ENCODE data around the gene CLCA2. TPM values are rescaled to one million over a fixed set of nuclear protein-coding genes. Genes with fewer than 3 reads are reported as not detected.

The CLCA2 gene
- not detected in 2 replicates for total RNA-seq

- Histone ChIP-seq H3K4me3 (ENCODE audit: low read depth, low read length) (no peak within 1 kb of the TSS), H3K36me3 (ENCODE audit: control insufficient read depth, insufficient read depth, low read length) (no peaks in the 10 kb centered on the region), H3K27me3 (ENCODE audit: control insufficient read depth, insufficient read depth, low read length) (no peaks in the 10 kb centered on the region)
- TF ChIP-seq CTCF (IDR thresholded peaks at IDR 0.05; ENCODE audit: insufficient read depth, low read length, poor library complexity, severe bottlenecking), result no peak
- DNase-seq (ENCODE audit: low read depth), result no peak
These were observed at the start of gene CLCA2 for GRCh38 chr1:86423873-86424272. CLCA2 (plus strand) TSS chr1:86424171; CDS start chr1:86424248, 77 bp downstream.

- no peak for TF ChIP-seq CTCF (IDR thresholded peaks at IDR 0.05; ENCODE audit: insufficient read depth, low read length, poor library complexity, severe bottlenecking)
- Histone ChIP-seq H3K36me3 (ENCODE audit: control insufficient read depth, insufficient read depth, low read length) (peaks cover 2% of the 10 kb centered on the region), H3K27me3 (ENCODE audit: control insufficient read depth, insufficient read depth, low read length) (no peaks in the 10 kb centered on the region), H3K4me3 (ENCODE audit: low read depth, low read length) (no peak overlapping the region)
- no peak for DNase-seq (ENCODE audit: low read depth)
These were observed 48.3 kb upstream of the CLCA2 start for GRCh38 chr1:86375688-86376087.

- Histone ChIP-seq H3K4me3 (ENCODE audit: low read depth, low read length) (no peak overlapping the region), H3K27me3 (ENCODE audit: control insufficient read depth, insufficient read depth, low read length) (no peaks in the 10 kb centered on the region), H3K36me3 (ENCODE audit: control insufficient read depth, insufficient read depth, low read length) (peaks cover 2% of the 10 kb centered on the region)
- no peak for DNase-seq (ENCODE audit: low read depth)
- TF ChIP-seq CTCF (IDR thresholded peaks at IDR 0.05; ENCODE audit: insufficient read depth, low read length, poor library complexity, severe bottlenecking), result no peak
These were observed 46.6 kb upstream of the CLCA2 start for GRCh38 chr1:86377341-86377740.

GRCh38 chr1:86378813-86379212, 45.2 kb upstream of the CLCA2 start:
- H3K36me3 ChIP-seq (ENCODE audit: control insufficient read depth, insufficient read depth, low read length), result peaks cover 2% of the 10 kb centered on the region
- no peak for DNase-seq (ENCODE audit: low read depth)
- H3K27me3 ChIP-seq (ENCODE audit: control insufficient read depth, insufficient read depth, low read length), result no peaks in the 10 kb centered on the region
- TF ChIP-seq CTCF (IDR thresholded peaks at IDR 0.05; ENCODE audit: insufficient read depth, low read length, poor library complexity, severe bottlenecking), result no peak
- H3K4me3 ChIP-seq (ENCODE audit: low read depth, low read length), result no peak overlapping the region

- Histone ChIP-seq H3K36me3 (ENCODE audit: control insufficient read depth, insufficient read depth, low read length) (peaks cover 2% of the 10 kb centered on the region), H3K27me3 (ENCODE audit: control insufficient read depth, insufficient read depth, low read length) (no peaks in the 10 kb centered on the region), H3K4me3 (ENCODE audit: low read depth, low read length) (no peak overlapping the region)
- TF ChIP-seq CTCF (IDR thresholded peaks at IDR 0.05; ENCODE audit: insufficient read depth, low read length, poor library complexity, severe bottlenecking), result peak; percentile 57
- peak; percentile 32 for DNase-seq (ENCODE audit: low read depth)
These were observed 43.6 kb upstream of the CLCA2 start for GRCh38 chr1:86380257-86380861.

- H3K4me3 ChIP-seq (ENCODE audit: low read depth, low read length), result no peak overlapping the region
- H3K36me3 ChIP-seq (ENCODE audit: control insufficient read depth, insufficient read depth, low read length), result peaks cover 2% of the 10 kb centered on the region
- TF ChIP-seq CTCF (IDR thresholded peaks at IDR 0.05; ENCODE audit: insufficient read depth, low read length, poor library complexity, severe bottlenecking), result no peak
- DNase-seq (ENCODE audit: low read depth), result no peak
- H3K27me3 ChIP-seq (ENCODE audit: control insufficient read depth, insufficient read depth, low read length), result no peaks in the 10 kb centered on the region
These were observed 42.7 kb upstream of the CLCA2 start for GRCh38 chr1:86381223-86381622.

Measured in kidney epithelial cell (primary cell).